PFSK-1 (cell line): ENCODE measurements around the gene MYO1F.

Experiments
- FOXP2 ChIP-seq: optimal IDR thresholded peaks from 2 replicates; pipeline ENCODE3; 2011; ENCODE audit warnings: borderline replicate concordance, control low read depth, inconsistent platforms; ENCODE audit not compliant: insufficient read depth; ENCODE audit errors: extremely low read length, extremely low read depth
- POLR2AphosphoS5 ChIP-seq: IDR thresholded peaks from 2 replicates; pipeline ENCODE4 v1.6.1; 2012; ENCODE audit warnings: low read depth, mild to moderate bottlenecking, control low read depth, low read length, moderate library complexity
- SIN3A ChIP-seq: IDR thresholded peaks from 2 replicates; pipeline ENCODE4 v1.6.1; 2012; ENCODE audit warnings: mild to moderate bottlenecking, low read length, moderate library complexity, borderline replicate concordance; ENCODE audit not compliant: insufficient read depth
- TAF1 ChIP-seq: IDR thresholded peaks from 2 replicates; pipeline ENCODE4 v1.6.1; 2012; ENCODE audit warnings: low read length, control low read depth, borderline replicate concordance; ENCODE audit not compliant: insufficient read depth
- TF ChIP-seq, protein P1 (sequence below), 2 experiments: IDR thresholded peaks; 2 replicates each; pipeline versions ENCODE4 v1.6.1 to v1.8.0; 2011 to 2012; ENCODE audit warnings: low read depth in 2 of 2, low read length in 2 of 2, control low read depth in 1 of 2, inconsistent platforms in 1 of 2, mild to moderate bottlenecking in 1 of 2, moderate library complexity in 1 of 2; ENCODE audit not compliant: insufficient read depth in 1 of 2

Gene MYO1F

DNA sequence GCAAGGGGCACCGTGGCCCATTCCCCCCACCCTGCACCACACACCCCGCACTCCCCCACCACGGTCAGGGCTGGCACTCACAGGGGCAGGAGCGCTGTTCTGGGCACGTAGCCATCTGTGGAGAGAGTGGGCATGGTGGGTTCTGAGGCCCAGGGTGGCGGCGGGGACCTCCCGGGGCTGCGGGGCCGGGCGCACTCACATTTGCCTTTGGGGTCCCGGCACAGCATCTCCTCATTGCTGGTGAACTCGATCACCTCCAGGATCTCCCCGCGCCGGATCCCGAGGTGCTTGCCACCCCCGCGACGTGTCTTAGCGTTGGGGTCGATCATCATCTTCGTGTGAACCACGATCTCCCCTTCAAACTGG, 86.9 kb downstream of the MYO1F start:
- no peak for TF ChIP-seq SIN3A
- TF ChIP-seq, protein P1, sequence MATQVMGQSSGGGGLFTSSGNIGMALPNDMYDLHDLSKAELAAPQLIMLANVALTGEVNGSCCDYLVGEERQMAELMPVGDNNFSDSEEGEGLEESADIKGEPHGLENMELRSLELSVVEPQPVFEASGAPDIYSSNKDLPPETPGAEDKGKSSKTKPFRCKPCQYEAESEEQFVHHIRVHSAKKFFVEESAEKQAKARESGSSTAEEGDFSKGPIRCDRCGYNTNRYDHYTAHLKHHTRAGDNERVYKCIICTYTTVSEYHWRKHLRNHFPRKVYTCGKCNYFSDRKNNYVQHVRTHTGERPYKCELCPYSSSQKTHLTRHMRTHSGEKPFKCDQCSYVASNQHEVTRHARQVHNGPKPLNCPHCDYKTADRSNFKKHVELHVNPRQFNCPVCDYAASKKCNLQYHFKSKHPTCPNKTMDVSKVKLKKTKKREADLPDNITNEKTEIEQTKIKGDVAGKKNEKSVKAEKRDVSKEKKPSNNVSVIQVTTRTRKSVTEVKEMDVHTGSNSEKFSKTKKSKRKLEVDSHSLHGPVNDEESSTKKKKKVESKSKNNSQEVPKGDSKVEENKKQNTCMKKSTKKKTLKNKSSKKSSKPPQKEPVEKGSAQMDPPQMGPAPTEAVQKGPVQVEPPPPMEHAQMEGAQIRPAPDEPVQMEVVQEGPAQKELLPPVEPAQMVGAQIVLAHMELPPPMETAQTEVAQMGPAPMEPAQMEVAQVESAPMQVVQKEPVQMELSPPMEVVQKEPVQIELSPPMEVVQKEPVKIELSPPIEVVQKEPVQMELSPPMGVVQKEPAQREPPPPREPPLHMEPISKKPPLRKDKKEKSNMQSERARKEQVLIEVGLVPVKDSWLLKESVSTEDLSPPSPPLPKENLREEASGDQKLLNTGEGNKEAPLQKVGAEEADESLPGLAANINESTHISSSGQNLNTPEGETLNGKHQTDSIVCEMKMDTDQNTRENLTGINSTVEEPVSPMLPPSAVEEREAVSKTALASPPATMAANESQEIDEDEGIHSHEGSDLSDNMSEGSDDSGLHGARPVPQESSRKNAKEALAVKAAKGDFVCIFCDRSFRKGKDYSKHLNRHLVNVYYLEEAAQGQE (IDR thresholded peaks at IDR 0.05; ENCODE audit: insufficient read depth in 1 of 2, low read depth in 2 of 2, low read length in 2 of 2), result no peak
- no peak for TF ChIP-seq FOXP2
- TF ChIP-seq POLR2AphosphoS5, result 0 out of 2 replicates have a peak, but pooled peaks have one; percentile 27
- TF ChIP-seq TAF1, result no peak

DNA sequence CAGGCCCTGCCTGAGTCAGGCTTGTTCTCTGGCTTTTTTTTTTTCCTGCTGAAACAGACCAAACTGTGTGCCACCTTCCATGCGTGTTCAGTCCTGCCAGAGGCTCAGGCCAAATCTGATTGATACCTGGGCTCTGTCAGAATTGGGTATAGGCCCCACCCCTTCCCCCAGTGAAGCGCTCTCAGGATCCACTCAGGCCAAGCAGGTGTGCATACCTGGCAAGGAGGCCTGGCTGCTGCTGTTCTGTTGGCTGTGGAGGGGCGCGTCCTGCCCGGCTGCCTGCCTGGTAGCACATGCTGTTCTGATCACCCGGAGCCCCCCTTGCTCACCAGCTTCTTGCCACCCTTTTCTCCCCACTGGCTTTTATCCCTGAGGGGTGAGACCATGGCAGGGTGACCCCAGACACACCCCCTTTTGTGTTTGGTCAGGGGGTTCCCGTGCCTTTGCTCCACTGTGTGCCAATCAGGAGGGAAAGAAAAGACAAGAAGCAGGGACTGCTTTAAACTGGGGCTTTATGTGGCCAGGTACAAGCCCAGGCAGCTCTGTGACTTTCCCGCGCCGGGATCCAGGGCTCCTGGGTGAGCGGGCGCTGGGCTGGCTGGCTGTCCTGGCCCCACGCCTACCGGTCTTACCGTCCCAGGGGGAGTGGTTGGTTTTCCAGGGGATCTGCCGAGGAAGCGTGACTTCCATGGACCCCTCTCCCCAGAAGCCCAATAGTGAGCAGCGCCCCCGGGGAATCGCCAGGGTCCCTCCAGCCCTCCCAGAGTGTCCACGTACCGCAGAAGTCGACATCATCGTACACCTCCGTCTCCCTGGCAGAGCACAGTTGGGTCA, 87.5 kb downstream of the MYO1F start:
- no peak for TF ChIP-seq FOXP2
- TF ChIP-seq POLR2AphosphoS5, result peak; percentile 43; the same call in 1 of the 2 replicates

DNA sequence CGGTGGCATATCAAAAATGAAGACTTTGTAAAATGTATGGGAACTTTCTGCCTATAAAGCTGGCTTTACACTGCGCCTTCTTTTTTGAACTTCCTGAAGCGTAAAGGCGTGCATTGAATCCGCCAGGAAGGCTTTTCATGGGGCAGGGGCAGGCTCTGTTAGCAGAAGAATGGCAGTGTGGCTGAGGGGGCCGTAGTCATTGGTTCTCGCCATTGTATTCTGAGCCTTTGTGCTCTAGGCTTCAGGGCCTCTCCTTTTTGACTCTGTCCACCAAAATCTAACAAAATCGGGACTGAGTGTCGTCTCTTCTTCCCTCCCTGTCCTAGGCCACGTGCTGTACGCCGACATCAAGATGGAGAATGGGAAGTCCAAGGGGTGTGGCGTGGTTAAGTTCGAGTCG, 88.9 kb downstream of the MYO1F start:
- TF ChIP-seq POLR2AphosphoS5, result no peak
- TF ChIP-seq TAF1, result no peak
- no peak for TF ChIP-seq FOXP2
- TF ChIP-seq, protein P1 (IDR thresholded peaks at IDR 0.05; ENCODE audit: insufficient read depth in 1 of 2, low read depth in 2 of 2, low read length in 2 of 2), result no peak
- no peak for TF ChIP-seq SIN3A

DNA sequence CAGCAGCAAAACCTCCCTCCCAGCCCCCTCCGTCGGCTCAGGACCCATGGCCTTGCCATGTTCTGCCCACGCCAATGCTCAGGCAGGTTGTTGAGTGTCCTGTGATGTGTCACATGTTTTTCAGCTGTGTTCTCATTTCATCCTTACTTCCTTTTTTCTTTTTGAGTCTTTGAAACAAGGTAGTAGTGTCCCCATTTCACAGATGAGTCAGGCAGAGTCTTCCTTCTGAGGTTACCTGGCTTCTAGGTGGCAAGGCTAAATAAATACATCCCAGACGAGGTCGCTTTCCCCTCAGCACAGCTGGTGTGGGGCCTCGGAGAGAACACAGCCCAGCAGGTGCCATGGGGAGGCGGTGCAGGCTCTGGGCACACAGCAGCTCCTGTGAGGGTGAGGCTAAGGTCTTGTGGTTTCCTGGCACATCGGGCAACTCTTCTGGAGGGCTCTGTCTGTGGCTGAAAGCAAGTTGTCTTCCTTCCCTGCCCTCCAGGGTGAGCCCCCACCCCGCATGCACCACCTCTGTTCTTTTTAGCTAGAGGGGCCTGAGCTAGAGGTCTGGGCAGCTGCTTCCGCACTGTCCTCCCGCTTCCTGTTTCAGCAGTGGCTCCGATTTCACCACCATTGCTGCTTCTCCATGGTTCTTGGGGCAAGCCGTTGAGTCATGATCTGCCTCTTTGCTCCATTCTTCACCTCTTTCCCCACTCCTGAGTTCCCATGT, 89.9 kb downstream of the MYO1F start:
- TF ChIP-seq, protein P1 (IDR thresholded peaks at IDR 0.05; ENCODE audit: insufficient read depth in 1 of 2, low read depth in 2 of 2, low read length in 2 of 2), result no peak
- TF ChIP-seq SIN3A (no peak), FOXP2 (no peak), POLR2AphosphoS5 (no peak), TAF1 (no peak)

DNA sequence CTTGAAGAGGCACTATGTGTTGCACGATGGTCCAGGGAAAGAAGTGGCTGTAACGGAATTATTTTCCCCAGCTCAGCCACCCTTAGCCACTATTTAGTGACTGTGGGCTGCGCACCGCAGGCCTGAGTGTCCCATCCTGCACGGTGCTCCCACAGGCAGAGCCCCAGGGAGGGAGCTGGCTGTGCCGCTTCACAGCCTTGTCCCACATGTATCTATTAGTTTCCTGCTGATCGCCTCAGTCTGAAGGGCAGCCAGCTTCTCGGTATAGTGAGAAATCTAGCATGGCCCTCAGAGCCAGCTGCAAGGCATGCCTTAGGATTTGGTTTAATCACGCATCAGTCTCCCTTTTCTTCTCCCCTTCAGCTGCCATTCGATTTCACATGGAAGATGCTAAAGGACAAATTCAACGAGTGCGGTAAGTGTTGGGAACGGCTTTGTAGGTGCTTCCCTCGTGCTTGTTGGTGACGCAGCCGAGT, 90.5 kb downstream of the MYO1F start:
- TF ChIP-seq POLR2AphosphoS5 (no peak), FOXP2 (no peak), SIN3A (no peak), TAF1 (no peak)
- TF ChIP-seq, protein P1 (IDR thresholded peaks at IDR 0.05; ENCODE audit: insufficient read depth in 1 of 2, low read depth in 2 of 2, low read length in 2 of 2), result no peak
